ENCODE results near the gene NEK10. TPM values are rescaled to one million over a fixed set of nuclear protein-coding genes. Genes with fewer than 3 reads are reported as not detected.

Gene NEK10
- total RNA-seq, 4 donors from 2014 or later, result 4.0 to 6.0 (median 5.4) TPM

GRCh38 chr3:27176256-27176655 is 192.9 kb downstream of the NEK10 start:
- TF ChIP-seq POLR2A (IDR thresholded peaks at IDR 0.05), result no peak
- TF ChIP-seq, protein P1, sequence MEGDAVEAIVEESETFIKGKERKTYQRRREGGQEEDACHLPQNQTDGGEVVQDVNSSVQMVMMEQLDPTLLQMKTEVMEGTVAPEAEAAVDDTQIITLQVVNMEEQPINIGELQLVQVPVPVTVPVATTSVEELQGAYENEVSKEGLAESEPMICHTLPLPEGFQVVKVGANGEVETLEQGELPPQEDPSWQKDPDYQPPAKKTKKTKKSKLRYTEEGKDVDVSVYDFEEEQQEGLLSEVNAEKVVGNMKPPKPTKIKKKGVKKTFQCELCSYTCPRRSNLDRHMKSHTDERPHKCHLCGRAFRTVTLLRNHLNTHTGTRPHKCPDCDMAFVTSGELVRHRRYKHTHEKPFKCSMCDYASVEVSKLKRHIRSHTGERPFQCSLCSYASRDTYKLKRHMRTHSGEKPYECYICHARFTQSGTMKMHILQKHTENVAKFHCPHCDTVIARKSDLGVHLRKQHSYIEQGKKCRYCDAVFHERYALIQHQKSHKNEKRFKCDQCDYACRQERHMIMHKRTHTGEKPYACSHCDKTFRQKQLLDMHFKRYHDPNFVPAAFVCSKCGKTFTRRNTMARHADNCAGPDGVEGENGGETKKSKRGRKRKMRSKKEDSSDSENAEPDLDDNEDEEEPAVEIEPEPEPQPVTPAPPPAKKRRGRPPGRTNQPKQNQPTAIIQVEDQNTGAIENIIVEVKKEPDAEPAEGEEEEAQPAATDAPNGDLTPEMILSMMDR (IDR thresholded peaks at IDR 0.05), result no peak
- no peaks in the 10 kb centered on the region for H3K4me1 ChIP-seq
- no peaks in the 10 kb centered on the region for H3K9me3 ChIP-seq
- H3K27me3 ChIP-seq, result no peaks in the 10 kb centered on the region
- no peak for DNase-seq
- H3K36me3 ChIP-seq, result no peaks in the 10 kb centered on the region
- H3K4me3 ChIP-seq, result no peak overlapping the region
- no peak overlapping the region for H3K27ac ChIP-seq

- H3K9me3 ChIP-seq, result no peaks in the 10 kb centered on the region
- H3K4me1 ChIP-seq, result no peaks in the 10 kb centered on the region
- DNase-seq, result no peak
- no peaks in the 10 kb centered on the region for H3K27me3 ChIP-seq
- H3K4me3 ChIP-seq, result no peak overlapping the region
- no peaks in the 10 kb centered on the region for H3K36me3 ChIP-seq
- H3K27ac ChIP-seq, result no peak overlapping the region
- TF ChIP-seq, protein P1 (IDR thresholded peaks at IDR 0.05), result no peak
- no peak for TF ChIP-seq POLR2A (IDR thresholded peaks at IDR 0.05)
Measured at GRCh38 chr3:27174530-27174929, 194.7 kb downstream of the NEK10 start.

DNA sequence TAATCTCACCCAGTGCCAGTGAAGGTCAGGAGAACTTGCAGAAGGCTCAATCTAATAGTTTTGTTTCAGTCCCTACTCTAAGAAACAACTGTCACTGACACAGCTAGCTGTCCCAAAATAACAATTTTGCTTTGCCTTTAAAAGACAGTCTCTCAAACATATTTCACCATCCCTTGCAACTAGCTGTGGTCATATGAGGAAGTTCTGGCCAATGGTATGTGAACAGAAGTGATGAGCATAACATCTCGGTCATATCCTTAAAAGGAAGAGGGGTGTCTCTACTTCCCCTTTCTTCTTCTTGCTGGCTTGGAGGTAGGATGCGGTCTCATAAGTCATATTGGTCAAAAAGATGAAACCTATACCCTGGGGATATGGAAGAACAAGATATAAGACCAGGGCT is 198.1 kb downstream of the NEK10 start:
- no peak for TF ChIP-seq POLR2A (IDR thresholded peaks at IDR 0.05)
- TF ChIP-seq, protein P1 (IDR thresholded peaks at IDR 0.05), result no peak
- H3K36me3 ChIP-seq, result no peaks in the 10 kb centered on the region

DNA sequence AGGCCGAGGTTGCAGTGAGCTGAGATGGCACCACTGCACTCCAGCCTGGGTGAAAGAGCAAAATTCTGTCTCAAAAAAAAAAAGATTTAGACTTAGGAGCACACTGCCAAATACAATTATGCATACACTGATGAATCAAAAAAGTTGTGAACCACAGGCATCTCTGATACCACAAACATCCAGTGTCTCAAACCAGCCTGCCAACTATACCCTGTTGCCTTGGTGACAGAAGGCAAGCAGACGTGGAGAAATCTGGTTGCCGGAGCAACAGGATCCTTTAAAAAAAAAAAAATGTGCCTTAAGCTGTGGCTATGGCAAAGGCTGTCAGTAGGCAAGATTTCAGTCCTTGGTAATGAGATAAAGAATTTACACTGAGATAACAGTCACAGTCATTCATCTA is 202.3 kb downstream of the NEK10 start:
- TF ChIP-seq, protein P1 (IDR thresholded peaks at IDR 0.05), result no peak
- TF ChIP-seq POLR2A (IDR thresholded peaks at IDR 0.05), result no peak
- no peak overlapping the region for H3K4me3 ChIP-seq
- no peak for DNase-seq
- H3K9me3 ChIP-seq, result no peaks in the 10 kb centered on the region
- no peak overlapping the region for H3K27ac ChIP-seq
- no peaks in the 10 kb centered on the region for H3K4me1 ChIP-seq
- H3K27me3 ChIP-seq, result no peaks in the 10 kb centered on the region
- H3K36me3 ChIP-seq, result no peaks in the 10 kb centered on the region

More for the DNA sequence above, 198.1 kb downstream of the NEK10 start:
- no peaks in the 10 kb centered on the region for H3K27me3 ChIP-seq
- H3K27ac ChIP-seq, result no peak overlapping the region
- H3K4me1 ChIP-seq, result no peaks in the 10 kb centered on the region
- H3K9me3 ChIP-seq, result no peaks in the 10 kb centered on the region
- H3K4me3 ChIP-seq, result no peak overlapping the region
- no peak for DNase-seq

- TF ChIP-seq, protein P1 (IDR thresholded peaks at IDR 0.05), result no peak
- TF ChIP-seq POLR2A (IDR thresholded peaks at IDR 0.05), result no peak
- no peaks in the 10 kb centered on the region for H3K9me3 ChIP-seq
- H3K36me3 ChIP-seq, result no peaks in the 10 kb centered on the region
- H3K27me3 ChIP-seq, result no peaks in the 10 kb centered on the region
- H3K4me1 ChIP-seq, result no peaks in the 10 kb centered on the region
- DNase-seq, result no peak
- no peak overlapping the region for H3K4me3 ChIP-seq
- no peak overlapping the region for H3K27ac ChIP-seq
Measured at GRCh38 chr3:27165321-27165721, 203.9 kb downstream of the NEK10 start.

DNA sequence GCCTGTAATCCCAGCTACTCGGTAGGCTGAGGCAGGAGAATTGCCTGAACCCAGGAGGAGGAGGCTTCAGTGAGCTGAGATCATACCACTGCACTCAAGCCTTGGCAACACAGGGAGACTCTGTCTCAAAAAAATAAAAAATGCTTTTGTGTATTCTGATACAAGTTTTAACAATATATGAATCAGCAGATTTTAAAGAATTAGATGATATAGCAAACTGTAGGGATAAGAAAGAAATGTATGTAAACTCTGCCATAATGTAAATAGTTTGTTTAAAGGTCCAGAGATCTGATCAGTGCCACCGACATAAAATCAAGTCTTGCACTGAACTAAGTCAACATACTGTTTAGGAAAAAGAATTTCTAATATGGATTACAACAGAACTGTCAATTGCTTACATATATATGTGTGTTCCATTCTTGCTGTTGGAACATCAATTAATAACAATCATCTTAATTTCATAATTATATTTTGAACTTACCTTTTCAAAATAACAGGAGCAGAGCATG is 208.3 kb downstream of the NEK10 start:
- TF ChIP-seq, protein P1 (IDR thresholded peaks at IDR 0.05), result no peak
- no peak for TF ChIP-seq POLR2A (IDR thresholded peaks at IDR 0.05)
- Histone ChIP-seq H3K27me3 (no peaks in the 10 kb centered on the region), H3K4me3 (no peak overlapping the region), H3K27ac (no peak overlapping the region), H3K4me1 (no peaks in the 10 kb centered on the region), H3K9me3 (no peaks in the 10 kb centered on the region), H3K36me3 (no peaks in the 10 kb centered on the region)
- no peak for DNase-seq
